ENCODE data around the gene CHST8. TPM values are rescaled to one million over a fixed set of nuclear protein-coding genes. Genes with fewer than 3 reads are reported as not detected.

Gene CHST8
- total and polyA plus RNA-seq, 4 donors, result 3.3 to 17.7 (median 10.5) TPM

GRCh38 chr19:33703821-33704220 lies 82.1 kb downstream of the CHST8 start:
- Histone ChIP-seq H3K9me3 (ENCODE audit: control insufficient read depth, insufficient read depth, low read length) (no peaks in the 10 kb centered on the region), H3K4me3 (ENCODE audit: low read depth, low read length) (no peak overlapping the region), H3K4me1 (ENCODE audit: control insufficient read depth, insufficient read depth, low read length) (peaks cover 4% of the 10 kb centered on the region), H3K27ac (ENCODE audit: low read depth, low read length) (no peak overlapping the region), H3K36me3 (ENCODE audit: control insufficient read depth, insufficient read depth, low read length) (peaks cover 6% of the 10 kb centered on the region), H3K27me3 (ENCODE audit: control insufficient read depth, insufficient read depth, low read length) (no peaks in the 10 kb centered on the region)
- DNase-seq (ENCODE audit: low read depth in 4 of 6, low spot score in 6 of 6), result no peak
- 88% methylated on average over 7 of the region's 8 CpGs for WGBS (ENCODE audit: insufficient coverage)

GRCh38 chr19:33704271-33704670 lies 82.5 kb downstream of the CHST8 start:
- WGBS (ENCODE audit: insufficient coverage), result 94% methylated on average over 2 of the region's 2 CpGs
- H3K4me1 ChIP-seq (ENCODE audit: control insufficient read depth, insufficient read depth, low read length), result no peaks in the 10 kb centered on the region
- peaks cover 6% of the 10 kb centered on the region for H3K36me3 ChIP-seq (ENCODE audit: control insufficient read depth, insufficient read depth, low read length)
- no peak overlapping the region for H3K27ac ChIP-seq (ENCODE audit: low read depth, low read length)
- no peak overlapping the region for H3K4me3 ChIP-seq (ENCODE audit: low read depth, low read length)
- no peak for DNase-seq (ENCODE audit: low read depth in 4 of 6, low spot score in 6 of 6)
- H3K9me3 ChIP-seq (ENCODE audit: control insufficient read depth, insufficient read depth, low read length), result no peaks in the 10 kb centered on the region
- no peaks in the 10 kb centered on the region for H3K27me3 ChIP-seq (ENCODE audit: control insufficient read depth, insufficient read depth, low read length)

- 71% methylated on average over 8 of the region's 11 CpGs for WGBS (ENCODE audit: insufficient coverage)
Measured at GRCh38 chr19:33705090-33705847, 83.5 kb downstream of the CHST8 start.

GRCh38 chr19:33705860-33706259 lies 84.1 kb downstream of the CHST8 start:
- peaks cover 6% of the 10 kb centered on the region for H3K36me3 ChIP-seq (ENCODE audit: control insufficient read depth, insufficient read depth, low read length)
- no peaks in the 10 kb centered on the region for H3K4me1 ChIP-seq (ENCODE audit: control insufficient read depth, insufficient read depth, low read length)
- no peaks in the 10 kb centered on the region for H3K27me3 ChIP-seq (ENCODE audit: control insufficient read depth, insufficient read depth, low read length)
- 86% methylated on average over 5 of the region's 5 CpGs for WGBS (ENCODE audit: insufficient coverage)
- H3K4me3 ChIP-seq (ENCODE audit: low read depth, low read length), result no peak overlapping the region
- DNase-seq (ENCODE audit: low read depth in 4 of 6, low spot score in 6 of 6), result no peak
- H3K27ac ChIP-seq (ENCODE audit: low read depth, low read length), result no peak overlapping the region
- H3K9me3 ChIP-seq (ENCODE audit: control insufficient read depth, insufficient read depth, low read length), result peaks cover 2% of the 10 kb centered on the region

More at GRCh38 chr19:33705090-33705847, 83.5 kb downstream of the CHST8 start:
- H3K9me3 ChIP-seq (ENCODE audit: control insufficient read depth, insufficient read depth, low read length), result peaks cover 2% of the 10 kb centered on the region
- peaks cover 6% of the 10 kb centered on the region for H3K36me3 ChIP-seq (ENCODE audit: control insufficient read depth, insufficient read depth, low read length)
- H3K27me3 ChIP-seq (ENCODE audit: control insufficient read depth, insufficient read depth, low read length), result no peaks in the 10 kb centered on the region
- no peaks in the 10 kb centered on the region for H3K4me1 ChIP-seq (ENCODE audit: control insufficient read depth, insufficient read depth, low read length)
- H3K27ac ChIP-seq (ENCODE audit: low read depth, low read length), result no peak overlapping the region
- DNase-seq (ENCODE audit: low read depth in 4 of 6, low spot score in 6 of 6), result peak in 1 of 6 donors; percentile 35
- H3K4me3 ChIP-seq (ENCODE audit: low read depth, low read length), result no peak overlapping the region

- peaks cover 2% of the 10 kb centered on the region for H3K9me3 ChIP-seq (ENCODE audit: control insufficient read depth, insufficient read depth, low read length)
- WGBS (ENCODE audit: insufficient coverage), result 76% methylated on average over 7 of the region's 10 CpGs
- no peak overlapping the region for H3K27ac ChIP-seq (ENCODE audit: low read depth, low read length)
- H3K4me1 ChIP-seq (ENCODE audit: control insufficient read depth, insufficient read depth, low read length), result no peaks in the 10 kb centered on the region
- DNase-seq (ENCODE audit: low read depth in 4 of 6, low spot score in 6 of 6), result peak in 1 of 6 donors; percentile 57
- no peaks in the 10 kb centered on the region for H3K27me3 ChIP-seq (ENCODE audit: control insufficient read depth, insufficient read depth, low read length)
- H3K4me3 ChIP-seq (ENCODE audit: low read depth, low read length), result no peak overlapping the region
- peaks cover 6% of the 10 kb centered on the region for H3K36me3 ChIP-seq (ENCODE audit: control insufficient read depth, insufficient read depth, low read length)
Measured at GRCh38 chr19:33706631-33707030, 84.9 kb downstream of the CHST8 start.

- Histone ChIP-seq H3K36me3 (ENCODE audit: control insufficient read depth, insufficient read depth, low read length) (no peaks in the 10 kb centered on the region), H3K27me3 (ENCODE audit: control insufficient read depth, insufficient read depth, low read length) (no peaks in the 10 kb centered on the region), H3K27ac (ENCODE audit: low read depth, low read length) (no peak overlapping the region), H3K4me3 (ENCODE audit: low read depth, low read length) (no peak overlapping the region), H3K9me3 (ENCODE audit: control insufficient read depth, insufficient read depth, low read length) (peaks cover 2% of the 10 kb centered on the region), H3K4me1 (ENCODE audit: control insufficient read depth, insufficient read depth, low read length) (no peaks in the 10 kb centered on the region)
- 77% methylated on average over 6 of the region's 6 CpGs for WGBS (ENCODE audit: insufficient coverage)
- DNase-seq (ENCODE audit: low read depth in 4 of 6, low spot score in 6 of 6), result no peak
Measured at GRCh38 chr19:33712268-33712667, 90.5 kb downstream of the CHST8 start.

GRCh38 chr19:33713194-33713593 lies 91.4 kb downstream of the CHST8 start:
- DNase-seq (ENCODE audit: low read depth in 4 of 6, low spot score in 6 of 6), result no peak
- Histone ChIP-seq H3K4me3 (ENCODE audit: low read depth, low read length) (no peak overlapping the region), H3K27ac (ENCODE audit: low read depth, low read length) (no peak overlapping the region), H3K9me3 (ENCODE audit: control insufficient read depth, insufficient read depth, low read length) (peaks cover 2% of the 10 kb centered on the region), H3K36me3 (ENCODE audit: control insufficient read depth, insufficient read depth, low read length) (no peaks in the 10 kb centered on the region), H3K27me3 (ENCODE audit: control insufficient read depth, insufficient read depth, low read length) (no peaks in the 10 kb centered on the region), H3K4me1 (ENCODE audit: control insufficient read depth, insufficient read depth, low read length) (no peaks in the 10 kb centered on the region)
- WGBS (ENCODE audit: insufficient coverage), result 88% methylated on average over 3 of the region's 3 CpGs

- no peaks in the 10 kb centered on the region for H3K36me3 ChIP-seq (ENCODE audit: control insufficient read depth, insufficient read depth, low read length)
- no peaks in the 10 kb centered on the region for H3K27me3 ChIP-seq (ENCODE audit: control insufficient read depth, insufficient read depth, low read length)
- H3K27ac ChIP-seq (ENCODE audit: low read depth, low read length), result no peak overlapping the region
- DNase-seq (ENCODE audit: low read depth in 4 of 6, low spot score in 6 of 6), result no peak
- H3K9me3 ChIP-seq (ENCODE audit: control insufficient read depth, insufficient read depth, low read length), result peaks cover 2% of the 10 kb centered on the region
- 92% methylated on average over 2 of the region's 3 CpGs for WGBS (ENCODE audit: insufficient coverage)
- H3K4me3 ChIP-seq (ENCODE audit: low read depth, low read length), result no peak overlapping the region
- peaks cover 3% of the 10 kb centered on the region for H3K4me1 ChIP-seq (ENCODE audit: control insufficient read depth, insufficient read depth, low read length)
Measured at GRCh38 chr19:33714149-33714548, 92.4 kb downstream of the CHST8 start.

- no peak for DNase-seq (ENCODE audit: low read depth in 4 of 6, low spot score in 6 of 6)
- H3K4me1 ChIP-seq (ENCODE audit: control insufficient read depth, insufficient read depth, low read length), result peaks cover 3% of the 10 kb centered on the region
- no peaks in the 10 kb centered on the region for H3K36me3 ChIP-seq (ENCODE audit: control insufficient read depth, insufficient read depth, low read length)
- no peaks in the 10 kb centered on the region for H3K27me3 ChIP-seq (ENCODE audit: control insufficient read depth, insufficient read depth, low read length)
- H3K9me3 ChIP-seq (ENCODE audit: control insufficient read depth, insufficient read depth, low read length), result no peaks in the 10 kb centered on the region
- no peak overlapping the region for H3K27ac ChIP-seq (ENCODE audit: low read depth, low read length)
- H3K4me3 ChIP-seq (ENCODE audit: low read depth, low read length), result no peak overlapping the region
- WGBS (ENCODE audit: insufficient coverage), result 70% methylated on average over 1 of the region's 1 CpG
Measured at GRCh38 chr19:33715462-33715861, 93.7 kb downstream of the CHST8 start.

- Histone ChIP-seq H3K36me3 (ENCODE audit: control insufficient read depth, insufficient read depth, low read length) (no peaks in the 10 kb centered on the region), H3K27me3 (ENCODE audit: control insufficient read depth, insufficient read depth, low read length) (no peaks in the 10 kb centered on the region), H3K4me3 (ENCODE audit: low read depth, low read length) (no peak overlapping the region), H3K4me1 (ENCODE audit: control insufficient read depth, insufficient read depth, low read length) (peaks cover 3% of the 10 kb centered on the region), H3K27ac (ENCODE audit: low read depth, low read length) (no peak overlapping the region), H3K9me3 (ENCODE audit: control insufficient read depth, insufficient read depth, low read length) (no peaks in the 10 kb centered on the region)
- DNase-seq (ENCODE audit: low read depth in 4 of 6, low spot score in 6 of 6), result no peak
- 69% methylated on average over 2 of the region's 3 CpGs for WGBS (ENCODE audit: insufficient coverage)
Measured at GRCh38 chr19:33717878-33718277, 96.1 kb downstream of the CHST8 start.

All from spinal cord (tissue), 10 donors.